HG02870 (cell line): ENCODE measurements around the gene ZNF407.

ENCODE experiments used
- ATAC-seq: cut with Tn5 transposase; IDR thresholded peaks from one replicate; pipeline ENCODE4 v1.9.1; 2021; ENCODE audit warnings: mild to moderate bottlenecking, moderate library complexity; ENCODE audit not compliant: unreplicated experiment

Gene ZNF407

DNA sequence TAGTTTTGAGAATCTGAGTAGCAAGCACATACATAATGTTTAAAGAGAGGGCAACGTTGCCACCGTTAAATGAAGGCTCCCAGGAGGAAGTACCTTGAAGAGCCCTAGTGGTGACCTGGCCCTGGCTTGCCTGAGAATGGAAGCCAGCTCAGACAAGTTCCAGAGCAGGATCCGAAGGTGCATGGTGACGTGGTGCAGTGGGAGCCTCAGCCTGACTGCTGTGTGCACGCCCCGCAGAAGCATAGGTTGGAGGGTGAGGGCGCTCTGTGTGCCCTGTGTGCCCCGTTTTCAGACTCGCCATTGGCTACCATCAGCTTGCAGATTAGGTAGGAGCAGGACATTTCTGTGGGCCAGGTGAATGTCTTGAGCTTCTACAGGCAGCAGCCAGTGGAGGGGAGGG lies 68.2 kb downstream of the ZNF407 start:
- no peak for ATAC-seq

DNA sequence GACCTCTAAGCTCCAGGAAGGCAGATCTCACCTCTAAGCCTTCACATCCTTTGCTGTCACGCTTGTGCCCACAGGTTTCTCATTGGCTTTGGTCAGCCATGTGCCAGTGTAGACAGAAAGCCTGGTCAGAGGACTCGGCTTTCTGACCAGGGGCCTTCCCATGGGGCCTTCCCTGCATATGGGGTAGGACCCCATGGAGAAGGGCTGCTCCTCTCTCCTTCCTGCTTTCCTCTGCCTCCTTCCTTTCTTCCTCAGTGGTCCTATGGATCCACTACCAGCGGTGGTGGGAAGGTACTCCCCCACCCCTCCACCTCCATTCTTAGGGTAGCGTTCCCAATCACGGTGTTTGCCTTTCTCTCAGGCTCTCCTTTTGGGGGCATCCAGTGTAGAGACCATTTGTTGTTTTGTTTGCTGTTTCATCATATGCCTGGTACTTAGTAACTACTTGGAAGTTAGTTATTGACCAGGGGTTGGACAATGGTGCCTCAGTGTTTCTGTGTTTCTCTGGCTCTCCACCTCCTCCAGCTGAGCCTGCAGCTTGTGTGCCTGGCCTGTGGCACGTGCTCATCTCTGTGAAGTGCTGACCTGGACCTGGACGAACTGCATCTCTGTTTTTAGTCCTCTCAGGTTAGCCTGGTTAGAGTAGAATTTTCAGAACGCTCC lies 71.6 kb downstream of the ZNF407 start:
- no peak for ATAC-seq

DNA sequence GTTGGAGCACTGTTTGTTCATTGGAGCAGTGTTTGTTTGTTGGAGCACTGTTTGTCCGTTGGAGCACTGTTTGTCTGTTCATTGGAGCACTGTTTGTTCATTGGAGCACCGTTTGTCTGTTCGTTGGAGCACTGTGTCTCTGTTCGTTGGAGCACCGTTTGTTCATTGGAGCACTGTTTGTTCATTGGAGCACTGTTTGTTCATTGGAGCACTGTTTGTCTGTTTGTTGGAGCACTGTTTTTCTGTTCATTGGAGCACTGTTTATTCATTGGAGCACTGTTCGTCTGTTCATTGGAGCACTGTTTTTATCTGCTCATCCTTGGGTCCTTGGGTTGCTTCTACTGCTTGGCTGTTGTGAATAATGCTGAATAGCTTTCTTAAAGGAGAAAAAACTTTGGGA lies 74.7 kb downstream of the ZNF407 start:
- no peak for ATAC-seq

DNA sequence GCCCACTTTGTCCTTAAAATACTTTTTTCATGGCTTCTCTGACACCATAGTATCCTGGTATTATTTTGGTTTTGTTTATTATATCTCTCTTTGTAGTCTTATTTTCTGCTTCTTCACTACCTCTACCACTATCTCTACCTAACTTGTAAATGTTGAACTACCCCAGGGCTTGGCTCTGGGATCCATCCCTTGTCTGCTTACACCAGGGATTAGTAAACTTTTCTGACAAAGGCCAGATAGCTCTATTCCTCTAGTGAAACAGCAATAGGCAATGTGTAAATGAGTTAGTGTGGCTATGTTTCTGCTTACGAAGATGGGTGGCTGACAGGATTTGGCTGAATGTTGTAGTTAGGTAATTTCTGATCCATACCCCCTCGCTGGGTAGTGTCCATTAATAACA lies 76.8 kb downstream of the ZNF407 start:
- ATAC-seq, result no peak

DNA sequence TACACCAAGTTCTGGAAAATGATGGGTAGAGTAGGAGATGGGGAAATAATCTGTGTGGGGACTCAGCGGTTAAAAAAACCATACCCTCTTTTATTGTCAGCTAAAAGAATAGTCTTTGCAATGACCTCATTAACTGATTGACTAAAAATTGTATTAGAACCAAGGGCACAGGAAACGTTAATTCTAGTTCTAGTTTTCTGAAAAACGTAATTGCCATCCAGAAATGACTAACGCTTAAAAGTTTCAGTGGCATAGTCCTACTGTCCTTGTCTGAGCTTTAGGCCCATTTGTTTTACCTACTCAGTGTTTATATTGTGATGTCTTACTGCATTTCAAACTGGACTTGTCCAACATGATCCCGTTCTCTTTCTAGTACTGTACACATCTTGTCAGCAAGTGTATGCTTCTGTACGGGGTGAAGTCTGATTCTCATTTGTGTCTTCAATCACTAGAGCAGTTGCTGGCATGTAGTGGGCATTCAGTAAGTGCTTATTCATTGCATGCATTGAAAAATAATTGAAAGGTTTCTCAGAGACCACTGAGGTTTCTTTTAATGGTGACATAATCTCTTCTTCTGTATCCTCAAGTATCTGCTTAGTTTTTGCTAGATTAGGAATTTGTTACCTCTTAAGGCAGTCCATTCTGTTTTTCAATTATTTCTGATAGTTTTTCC lies 81.5 kb downstream of the ZNF407 start:
- peak; percentile 82 for ATAC-seq

DNA sequence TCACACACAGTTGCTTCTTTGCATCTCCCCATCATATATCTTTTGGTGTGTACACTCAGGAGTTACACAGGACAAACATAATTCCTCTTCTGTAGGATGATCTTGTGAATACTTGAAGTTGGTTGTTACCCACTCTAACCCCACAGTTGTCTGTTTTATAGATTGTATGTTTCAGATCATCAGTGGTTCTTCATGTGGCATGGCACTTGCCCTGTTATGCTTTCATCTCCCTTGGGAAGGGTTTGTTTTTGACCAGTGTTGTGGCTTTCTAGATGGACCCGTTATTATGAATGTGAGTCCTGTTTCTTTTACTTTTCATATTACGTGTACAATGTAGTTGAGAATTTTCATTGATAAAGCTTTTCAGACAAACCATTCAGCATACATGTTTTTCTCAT lies 82.0 kb downstream of the ZNF407 start:
- no peak for ATAC-seq

DNA sequence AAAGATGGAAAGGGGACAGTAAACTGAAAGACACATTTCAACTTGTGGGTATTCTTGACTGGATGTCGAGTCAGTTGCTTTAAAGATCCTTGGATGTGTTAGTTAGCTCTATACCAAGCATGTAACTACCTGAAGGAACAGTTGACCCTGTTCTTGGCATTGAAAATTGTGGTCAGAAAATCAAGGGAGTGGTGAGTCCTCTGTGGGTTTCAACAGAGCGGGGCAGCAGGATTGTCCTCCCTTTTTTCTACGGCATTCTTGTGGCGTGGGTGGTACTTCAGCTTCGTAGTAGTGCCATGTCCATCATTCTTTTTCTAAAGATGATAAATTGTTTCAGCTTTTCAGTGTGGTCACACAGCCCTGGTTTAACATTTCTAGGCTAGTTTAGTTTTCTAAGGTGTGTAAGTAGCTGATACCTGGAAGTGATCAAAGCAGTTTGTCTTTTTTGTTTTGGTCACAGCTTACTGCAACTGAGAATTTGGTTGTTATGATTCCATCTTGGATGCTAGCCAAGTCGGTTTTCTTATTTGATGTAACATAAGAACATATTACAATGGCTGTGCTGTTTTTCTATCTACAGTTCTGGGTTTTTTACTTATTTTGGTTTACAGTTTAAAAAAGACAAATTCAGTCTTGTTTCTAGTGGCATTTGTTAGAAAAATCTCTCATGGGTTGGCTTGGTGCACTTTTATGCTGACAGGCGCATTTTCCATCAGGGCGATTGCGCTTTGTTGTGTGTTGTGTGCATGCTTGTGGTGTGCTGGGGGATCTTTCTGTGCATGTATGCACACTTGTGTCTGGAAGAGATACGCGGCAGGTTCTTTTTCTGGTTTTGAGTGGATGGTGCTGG lies 84.7 kb downstream of the ZNF407 start:
- no peak for ATAC-seq

DNA sequence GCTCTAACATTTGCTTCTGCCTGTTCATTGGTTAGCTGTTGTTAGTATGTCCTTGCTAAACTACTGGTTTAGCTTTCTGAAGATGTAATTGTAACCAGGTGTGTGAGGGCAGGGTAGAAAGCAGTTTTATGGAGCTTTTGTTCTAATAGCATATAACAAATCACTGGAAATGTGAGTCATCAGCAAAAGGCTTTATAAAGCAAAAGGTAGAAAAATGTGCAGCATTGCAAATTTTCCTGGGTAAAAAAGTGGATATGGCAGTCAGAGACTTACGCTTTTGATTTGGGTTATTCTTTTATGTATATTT lies 85.3 kb downstream of the ZNF407 start:
- no peak for ATAC-seq

DNA sequence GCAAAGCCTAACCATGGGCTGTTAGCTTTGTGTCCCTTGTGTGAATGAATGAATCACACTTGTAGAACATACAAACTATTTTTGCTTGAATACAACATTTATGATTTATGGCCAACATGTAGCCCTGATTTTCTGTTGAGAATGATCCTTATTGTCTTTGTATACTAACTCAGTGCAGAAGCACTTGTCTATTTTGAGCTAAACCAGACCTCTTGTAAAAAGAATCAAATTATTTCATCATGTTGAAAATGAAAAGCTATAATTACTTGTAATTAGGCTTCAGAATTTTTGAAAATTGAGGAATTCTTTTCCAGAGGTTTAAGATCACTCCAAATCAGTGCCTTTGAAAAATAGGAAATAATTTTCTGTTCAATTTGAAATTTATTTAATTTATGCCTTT lies 85.9 kb downstream of the ZNF407 start:
- ATAC-seq, result no peak

DNA sequence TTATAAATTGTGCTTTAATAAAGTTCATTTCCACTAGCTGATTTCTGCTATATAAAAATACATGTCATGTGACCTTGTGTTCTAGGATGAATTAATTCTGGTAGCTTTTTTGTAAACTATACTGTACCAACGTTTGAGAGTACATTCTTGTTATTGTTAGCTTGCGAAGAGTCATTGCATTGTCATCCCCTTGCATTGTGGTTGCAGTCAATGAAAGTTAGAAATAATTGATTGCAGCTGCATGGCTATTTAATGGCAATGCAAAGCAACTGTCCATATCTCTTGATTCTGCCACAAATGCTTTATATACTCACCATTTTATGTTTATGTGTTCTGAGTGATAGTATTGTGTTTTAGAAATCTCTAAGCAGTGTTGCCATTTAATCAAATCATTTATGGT lies 91.6 kb downstream of the ZNF407 start:
- ATAC-seq, result no peak

DNA sequence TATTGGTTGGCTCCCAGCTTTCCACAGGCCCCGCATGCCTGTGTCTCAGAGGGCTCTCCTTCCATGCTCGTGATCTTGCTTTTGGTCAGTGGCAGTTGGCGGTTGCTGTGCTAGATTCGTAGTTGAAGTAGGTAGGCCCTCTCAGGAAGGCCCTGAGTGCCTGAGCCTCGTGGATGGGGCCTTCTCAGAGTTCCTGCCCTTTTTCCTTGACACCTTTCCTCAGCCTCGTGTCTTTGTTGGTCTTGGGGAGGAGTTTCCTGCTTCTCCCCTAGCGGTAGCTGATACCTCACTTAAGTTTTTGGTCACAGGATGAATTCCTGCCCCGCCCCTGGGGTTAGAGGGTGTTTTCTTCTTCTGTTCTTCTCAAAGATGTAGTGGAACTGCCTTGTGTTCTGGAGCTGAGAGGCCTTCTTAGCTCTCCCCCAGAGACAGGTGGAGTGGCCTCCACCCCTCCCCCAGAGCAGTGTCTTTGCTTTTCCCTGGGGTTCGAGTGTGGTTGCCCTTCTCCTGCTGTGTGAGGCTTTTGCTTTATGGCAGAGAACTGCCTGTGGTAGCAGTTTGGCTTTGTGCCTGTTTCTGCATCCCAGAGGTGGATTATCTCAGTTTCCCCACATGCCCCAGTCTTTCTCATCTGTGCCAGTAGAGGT lies 94.8 kb downstream of the ZNF407 start:
- no peak for ATAC-seq

DNA sequence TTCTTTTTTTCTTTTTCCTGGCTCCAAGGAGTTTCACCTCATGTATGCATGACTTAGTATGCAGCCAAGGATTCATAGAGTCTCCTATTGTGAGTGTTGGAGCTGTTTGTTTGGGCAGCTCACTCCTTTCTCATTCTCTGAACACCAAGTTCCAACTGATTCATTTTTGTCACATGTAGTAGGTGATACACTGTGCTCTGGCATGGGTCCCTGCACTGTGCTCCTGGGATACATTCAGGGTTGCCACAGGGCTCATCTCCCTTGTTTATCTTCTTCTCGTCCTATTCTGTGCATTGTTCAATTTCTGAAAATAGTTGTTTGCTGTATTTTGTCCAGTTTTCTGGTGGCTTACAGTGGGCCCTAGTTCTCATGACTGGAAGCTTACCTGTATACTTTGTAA lies 96.8 kb downstream of the ZNF407 start:
- no peak for ATAC-seq

DNA sequence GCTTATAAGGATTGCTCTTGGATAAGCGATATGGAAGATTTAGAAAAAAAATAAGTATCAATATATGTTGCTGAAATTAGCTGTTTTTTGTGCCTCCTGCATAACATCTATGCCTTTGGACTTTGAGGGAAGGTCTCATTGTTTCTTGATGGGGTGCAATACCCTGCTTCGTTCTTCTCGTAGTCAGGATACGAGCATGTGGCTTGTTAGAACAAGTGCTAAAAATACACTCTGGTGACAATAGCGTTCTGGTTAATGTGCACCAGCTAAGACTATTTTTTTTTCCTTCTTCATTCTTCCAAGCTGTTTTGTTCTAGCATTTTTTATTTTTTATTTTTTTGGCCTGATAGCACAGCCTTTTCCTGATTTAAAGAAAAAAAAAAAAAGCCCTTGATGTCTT lies 97.5 kb downstream of the ZNF407 start:
- no peak for ATAC-seq

DNA sequence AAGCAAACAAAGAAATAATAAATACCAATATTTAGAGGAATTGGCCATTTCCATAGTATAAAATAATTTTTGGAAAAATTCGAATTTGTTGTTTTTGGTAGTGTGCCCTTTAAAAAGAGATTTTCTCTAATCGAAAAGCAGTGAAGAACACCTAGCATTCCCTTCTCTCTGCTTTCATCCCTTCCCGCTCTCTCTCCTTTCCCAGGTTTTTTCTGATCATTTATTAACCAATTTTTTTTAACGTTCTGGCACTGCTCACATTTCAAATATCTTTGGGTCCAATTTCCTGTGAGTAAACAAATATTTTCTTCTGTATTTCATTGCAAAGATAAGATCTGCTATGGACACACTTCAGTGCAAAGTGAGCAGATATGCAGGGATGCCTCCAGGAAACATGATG lies 101.2 kb downstream of the ZNF407 start:
- no peak for ATAC-seq

DNA sequence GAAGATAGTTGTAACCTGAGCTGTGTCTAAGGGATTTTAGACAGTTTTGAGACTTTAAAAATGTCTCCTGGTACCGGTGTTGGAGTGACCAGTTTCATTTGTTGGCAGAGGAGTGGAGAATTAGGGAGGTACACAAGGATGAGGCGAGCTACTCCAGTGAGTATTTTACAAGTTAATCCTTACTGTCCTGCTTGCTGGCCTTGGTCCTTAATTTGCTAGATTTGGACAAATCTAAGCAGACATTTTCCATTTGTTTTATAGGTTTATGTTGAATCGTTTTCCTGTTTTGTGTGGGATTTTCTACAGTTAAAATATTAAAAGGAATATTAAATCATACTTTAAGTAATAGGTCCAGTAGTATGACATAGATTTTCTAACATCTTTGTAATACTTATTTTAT lies 101.8 kb downstream of the ZNF407 start:
- no peak for ATAC-seq

DNA sequence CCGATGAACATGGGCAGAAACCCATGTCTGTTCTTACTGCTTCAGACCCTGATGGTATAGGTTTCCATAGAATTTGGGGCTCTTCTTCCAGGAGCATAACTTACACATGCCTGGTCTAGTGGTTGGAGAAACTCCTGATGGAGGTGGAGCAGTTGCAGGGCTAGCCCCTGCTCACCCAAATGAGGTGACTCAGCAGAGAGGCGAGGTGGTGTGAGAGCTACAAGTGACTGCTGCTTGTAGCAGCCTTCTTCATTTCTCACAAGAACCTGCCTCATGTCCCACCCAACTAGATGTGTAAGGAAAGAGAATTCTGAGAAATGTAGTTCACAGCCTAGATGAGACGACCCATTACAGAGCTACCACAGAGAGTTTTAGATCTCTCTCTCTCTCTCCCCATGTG lies 105.3 kb downstream of the ZNF407 start:
- ATAC-seq, result no peak

DNA sequence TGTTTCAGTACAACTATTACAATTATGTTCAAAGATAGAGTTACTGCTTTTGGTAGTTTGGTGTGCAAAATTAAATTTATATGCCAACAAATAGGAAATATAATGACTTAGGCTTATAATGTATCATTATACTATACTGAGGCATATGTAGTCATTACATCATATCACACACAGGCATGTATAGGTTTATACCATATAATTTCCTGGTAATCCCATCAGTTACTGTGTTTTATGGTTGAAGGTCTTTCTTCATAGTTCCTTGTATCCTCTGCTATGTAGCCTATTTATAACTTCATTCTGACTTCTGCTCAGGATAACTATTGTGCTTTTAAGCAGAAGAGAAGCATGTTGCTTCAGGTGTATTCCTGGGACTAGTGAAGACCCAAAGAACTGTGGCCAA lies 110.5 kb downstream of the ZNF407 start:
- ATAC-seq, result no peak

DNA sequence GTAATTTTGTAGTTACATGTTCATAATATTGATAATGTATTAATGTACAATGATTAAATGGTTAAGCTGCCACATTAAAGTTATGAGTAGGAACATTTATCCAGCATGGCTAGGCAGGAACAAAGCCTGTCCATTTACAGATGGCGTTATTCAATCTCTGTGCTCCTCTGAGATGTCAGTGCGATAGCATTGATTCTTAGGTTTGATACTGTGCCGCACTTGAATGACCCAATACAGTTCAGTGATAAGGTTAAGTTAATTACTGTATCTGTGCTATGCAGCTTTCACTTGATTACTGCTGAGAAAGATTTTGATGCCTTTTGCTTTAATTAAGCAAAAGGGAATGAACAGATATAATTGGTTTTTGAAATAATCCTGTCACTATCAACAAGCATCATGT lies 111.8 kb downstream of the ZNF407 start:
- ATAC-seq, result no peak

DNA sequence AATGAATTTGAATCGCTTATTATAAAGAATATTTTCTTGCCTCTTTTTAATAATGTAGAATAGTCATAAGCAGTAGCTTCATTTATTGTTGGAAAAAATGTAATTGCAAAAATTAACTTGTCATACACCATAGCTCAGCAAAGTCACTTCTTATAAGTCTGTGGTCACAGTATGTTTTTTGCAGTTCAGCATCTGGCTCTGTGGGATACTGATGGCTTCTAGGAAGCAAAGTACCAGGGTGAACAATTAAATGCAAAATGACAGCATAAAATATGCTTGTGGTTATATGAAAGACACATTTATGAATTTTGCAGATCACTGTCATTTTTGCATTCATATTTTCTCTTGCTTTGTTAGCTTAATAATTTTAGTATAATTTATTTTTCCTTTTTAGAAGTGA lies 116.5 kb downstream of the ZNF407 start:
- ATAC-seq, result no peak

DNA sequence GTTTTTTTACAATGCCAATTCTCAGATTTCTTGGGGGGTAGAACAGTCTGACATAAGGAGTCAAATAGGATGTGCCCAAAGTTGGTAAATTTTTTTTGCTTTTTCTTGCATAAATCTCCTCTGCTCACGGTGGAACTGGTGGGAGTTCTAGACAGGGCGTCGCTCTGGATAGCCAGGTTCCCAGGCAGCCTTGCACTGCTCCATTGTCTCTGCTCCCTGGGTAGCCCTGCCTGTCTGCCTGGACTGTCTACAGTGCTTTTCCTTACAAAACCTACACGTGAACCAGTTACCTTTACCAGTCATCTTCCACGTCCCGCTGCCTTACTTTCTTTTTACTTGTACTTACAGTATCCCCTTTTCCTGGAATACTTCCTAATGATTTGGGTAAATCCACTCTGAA lies 117.1 kb downstream of the ZNF407 start:
- ATAC-seq, result no peak

DNA sequence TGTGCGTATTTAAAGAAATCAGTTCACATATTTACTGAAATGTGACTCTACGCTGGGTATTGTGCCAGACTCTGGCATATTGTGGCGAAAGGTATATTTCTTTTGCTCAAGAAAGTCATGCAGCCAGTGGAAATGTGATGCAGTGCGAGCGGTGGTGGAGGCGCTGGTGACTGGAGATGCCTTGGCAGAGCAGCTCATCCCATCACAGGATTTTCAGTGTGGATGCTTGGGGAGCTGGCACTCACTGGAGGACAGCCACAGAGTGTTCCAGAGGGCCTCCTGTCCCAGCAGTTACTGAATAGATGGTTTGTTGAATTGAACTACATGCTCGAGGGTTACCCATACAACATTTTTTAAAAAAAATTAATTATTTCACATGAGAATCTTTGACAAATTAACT lies 117.6 kb downstream of the ZNF407 start:
- ATAC-seq, result no peak
